GM19351 (cell line): ENCODE results near the gene SMYD3.
"Not testable (repeated sequence)": the region's sequence is repeated elsewhere in the genome, so short reads cannot be mapped to it uniquely, and the experiment has no call there.

Source experiments
- ATAC-seq: cut with Tn5 transposase; IDR thresholded peaks from one replicate; pipeline ENCODE4 v1.9.1; 2021; ENCODE audit warnings: mild to moderate bottlenecking, moderate library complexity; ENCODE audit not compliant: unreplicated experiment

The SMYD3 gene

GRCh38 chr1:246040200-246040890 lies 466.7 kb downstream of the SMYD3 start:
- ATAC-seq = no peak

GRCh38 chr1:246039584-246039983 lies 467.5 kb downstream of the SMYD3 start:
- no peak for ATAC-seq

- no peak for ATAC-seq
These were observed 469.2 kb downstream of the SMYD3 start for GRCh38 chr1:246037832-246038231.

GRCh38 chr1:246036175-246036574 lies 470.9 kb downstream of the SMYD3 start:
- no peak for ATAC-seq

GRCh38 chr1:246035060-246035541 lies 472.0 kb downstream of the SMYD3 start:
- ATAC-seq = no peak

- ATAC-seq = no peak
These were observed 472.4 kb downstream of the SMYD3 start for GRCh38 chr1:246034630-246035029.

GRCh38 chr1:246032984-246033383 lies 474.1 kb downstream of the SMYD3 start:
- no peak for ATAC-seq

- no peak for ATAC-seq
These were observed 475.0 kb downstream of the SMYD3 start for GRCh38 chr1:246032031-246032551.

GRCh38 chr1:246029616-246030015 lies 477.5 kb downstream of the SMYD3 start:
- ATAC-seq = no peak

GRCh38 chr1:246024118-246024517 lies 483.0 kb downstream of the SMYD3 start:
- not testable (repeated sequence) for ATAC-seq

GRCh38 chr1:246020211-246020954 lies 486.7 kb downstream of the SMYD3 start:
- ATAC-seq = peak; percentile 76

- ATAC-seq = no peak
These were observed 488.9 kb downstream of the SMYD3 start for GRCh38 chr1:246018146-246018545.

- ATAC-seq = no peak
These were observed 494.7 kb downstream of the SMYD3 start for GRCh38 chr1:246012341-246012740.

GRCh38 chr1:246010386-246010785 lies 496.7 kb downstream of the SMYD3 start:
- ATAC-seq = no peak

- no peak for ATAC-seq
These were observed 498.7 kb downstream of the SMYD3 start for GRCh38 chr1:246008363-246008831.

- ATAC-seq = no peak
These were observed 502.0 kb downstream of the SMYD3 start for GRCh38 chr1:246005067-246005466.

- no peak for ATAC-seq
These were observed 502.8 kb downstream of the SMYD3 start for GRCh38 chr1:246004301-246004700.

- no peak for ATAC-seq
These were observed 503.7 kb downstream of the SMYD3 start for GRCh38 chr1:246003442-246003730.

- ATAC-seq = peak; percentile 71
These were observed 504.2 kb downstream of the SMYD3 start for GRCh38 chr1:246002725-246003441.

- ATAC-seq = no peak
These were observed 505.2 kb downstream of the SMYD3 start for GRCh38 chr1:246001837-246002230.

- ATAC-seq = no peak
These were observed 505.8 kb downstream of the SMYD3 start for GRCh38 chr1:246001142-246001836.
